ENCODE measurements around the gene DYNC2LI1. TPM values are rescaled to one million over a fixed set of nuclear protein-coding genes. Genes with fewer than 3 reads are reported as not detected.
A peak's percentile ranks its signal among the peaks of the same experiment; 100 is the strongest.

Gene DYNC2LI1
- total and polyA plus RNA-seq, 2 donors (not counting 1 experiment from before 2014, with no cell fraction given), result 23.6 to 24.4 TPM

- no peak overlapping the region for H3K27ac ChIP-seq (ENCODE audit: insufficient read depth, low read length)
- H4K20me1 ChIP-seq (ENCODE audit: control insufficient read depth, extremely low read depth, insufficient read depth, low read length), result no peaks in the 10 kb centered on the region
- H2AFZ ChIP-seq (ENCODE audit: low read length), result no peak overlapping the region
- no peak for DNase-seq (ENCODE audit: low read depth in 2 of 2)
- H3K9ac ChIP-seq (ENCODE audit: insufficient read depth, low read length), result no peak overlapping the region
- no peak overlapping the region for H3K4me3 ChIP-seq (replicated peaks in 1 of 4; ENCODE audit: control extremely low read depth in 1 of 4, insufficient read depth in 1 of 4, low read depth in 3 of 4, low read length in 4 of 4)
- H3K27me3 ChIP-seq (ENCODE audit: control insufficient read depth, insufficient read depth, low read length), result no peaks in the 10 kb centered on the region
- no peaks in the 10 kb centered on the region for H3K9me3 ChIP-seq (ENCODE audit: control insufficient read depth, insufficient read depth, low read depth, low read length)
- no peaks in the 10 kb centered on the region for H3K79me2 ChIP-seq (ENCODE audit: control insufficient read depth, insufficient read depth, low read length)
- no peak overlapping the region for H3K4me2 ChIP-seq (ENCODE audit: extremely low read depth, insufficient read depth, low read length)
- TF ChIP-seq EZH2 (IDR thresholded peaks at IDR 0.05; ENCODE audit: low read length, missing control alignments) (no peak), CTCF (conservative IDR thresholded peaks at IDR 0.05 in 1 of 2, IDR thresholded peaks at IDR 0.05 in 1 of 2; ENCODE audit: low read depth in 1 of 2, low read length in 2 of 2) (no peak)
- no peaks in the 10 kb centered on the region for H3K36me3 ChIP-seq (ENCODE audit: control insufficient read depth, insufficient read depth, low read length)
- no peaks in the 10 kb centered on the region for H3K4me1 ChIP-seq (ENCODE audit: control insufficient read depth, extremely low read depth, insufficient read depth, low read length)
Observed at GRCh38 chr2:43796206-43796605, 22.4 kb downstream of the DYNC2LI1 start.

- DNase-seq (ENCODE audit: low read depth in 2 of 2), result no peak
- Histone ChIP-seq H3K4me1 (ENCODE audit: control insufficient read depth, extremely low read depth, insufficient read depth, low read length) (no peaks in the 10 kb centered on the region), H3K27ac (ENCODE audit: insufficient read depth, low read length) (no peak overlapping the region), H3K79me2 (ENCODE audit: control insufficient read depth, insufficient read depth, low read length) (no peaks in the 10 kb centered on the region), H3K4me2 (ENCODE audit: extremely low read depth, insufficient read depth, low read length) (no peak overlapping the region), H3K9me3 (ENCODE audit: control insufficient read depth, insufficient read depth, low read depth, low read length) (no peaks in the 10 kb centered on the region), H3K9ac (ENCODE audit: insufficient read depth, low read length) (no peak overlapping the region), H3K36me3 (ENCODE audit: control insufficient read depth, insufficient read depth, low read length) (no peaks in the 10 kb centered on the region), H3K27me3 (ENCODE audit: control insufficient read depth, insufficient read depth, low read length) (no peaks in the 10 kb centered on the region), H3K4me3 (replicated peaks in 1 of 4; ENCODE audit: control extremely low read depth in 1 of 4, insufficient read depth in 1 of 4, low read depth in 3 of 4, low read length in 4 of 4) (no peak overlapping the region), H2AFZ (ENCODE audit: low read length) (no peak overlapping the region), H4K20me1 (ENCODE audit: control insufficient read depth, extremely low read depth, insufficient read depth, low read length) (no peaks in the 10 kb centered on the region)
- TF ChIP-seq EZH2 (IDR thresholded peaks at IDR 0.05; ENCODE audit: low read length, missing control alignments) (no peak), CTCF (conservative IDR thresholded peaks at IDR 0.05 in 1 of 2, IDR thresholded peaks at IDR 0.05 in 1 of 2; ENCODE audit: low read depth in 1 of 2, low read length in 2 of 2) (peak in 1 of 2 donors; percentile 32)
Observed at GRCh38 chr2:43798300-43798699, 24.5 kb downstream of the DYNC2LI1 start.

- no peak overlapping the region for H2AFZ ChIP-seq (ENCODE audit: low read length)
- TF ChIP-seq EZH2 (IDR thresholded peaks at IDR 0.05; ENCODE audit: low read length, missing control alignments) (no peak), CTCF (conservative IDR thresholded peaks at IDR 0.05 in 1 of 2, IDR thresholded peaks at IDR 0.05 in 1 of 2; ENCODE audit: low read depth in 1 of 2, low read length in 2 of 2) (no peak)
- no peaks in the 10 kb centered on the region for H3K9me3 ChIP-seq (ENCODE audit: control insufficient read depth, insufficient read depth, low read depth, low read length)
- no peaks in the 10 kb centered on the region for H3K4me1 ChIP-seq (ENCODE audit: control insufficient read depth, extremely low read depth, insufficient read depth, low read length)
- H3K9ac ChIP-seq (ENCODE audit: insufficient read depth, low read length), result no peak overlapping the region
- H4K20me1 ChIP-seq (ENCODE audit: control insufficient read depth, extremely low read depth, insufficient read depth, low read length), result no peaks in the 10 kb centered on the region
- H3K4me3 ChIP-seq (replicated peaks in 1 of 4; ENCODE audit: control extremely low read depth in 1 of 4, insufficient read depth in 1 of 4, low read depth in 3 of 4, low read length in 4 of 4), result no peak overlapping the region
- no peaks in the 10 kb centered on the region for H3K27me3 ChIP-seq (ENCODE audit: control insufficient read depth, insufficient read depth, low read length)
- no peak overlapping the region for H3K27ac ChIP-seq (ENCODE audit: insufficient read depth, low read length)
- no peaks in the 10 kb centered on the region for H3K79me2 ChIP-seq (ENCODE audit: control insufficient read depth, insufficient read depth, low read length)
- H3K36me3 ChIP-seq (ENCODE audit: control insufficient read depth, insufficient read depth, low read length), result no peaks in the 10 kb centered on the region
- DNase-seq (ENCODE audit: low read depth in 2 of 2), result no peak
- H3K4me2 ChIP-seq (ENCODE audit: extremely low read depth, insufficient read depth, low read length), result no peak overlapping the region
Observed at GRCh38 chr2:43800894-43801293, 27.1 kb downstream of the DYNC2LI1 start.
